ENCODE measurements around the gene ZNF496.

- TF ChIP-seq CTCF (conservative IDR thresholded peaks at IDR 0.05; ENCODE audit: low read length) (no peak), EZH2phosphoT487 (IDR thresholded peaks at IDR 0.05; ENCODE audit: borderline replicate concordance, low read depth, low read length) (no peak)
Measured at GRCh38 chr1:247357781-247358211, 26.1 kb upstream of the ZNF496 start.
